Activated effector memory CD4-positive, alpha-beta T cell treated with Interleukin-2 at 50 U/mL for 16 hours (primary cell): ENCODE measurements around the gene CFAP74.
"Not testable (repeated sequence)": the region's sequence is repeated elsewhere in the genome, so short reads cannot be mapped to it uniquely, and the experiment has no call there.

ENCODE experiments used
- DNase-seq: peaks from one replicate; pipeline ENCODE4 v3.0.0-alpha.2; 2020

The CFAP74 gene

GRCh38 chr1:1946540-1946939 lies 57.0 kb downstream of the CFAP74 start:
- no peak for DNase-seq

- no peak for DNase-seq
Measured at GRCh38 chr1:1945782-1946393, 57.7 kb downstream of the CFAP74 start.

- peak; percentile 50 for DNase-seq
Measured at GRCh38 chr1:1943834-1944570, 59.6 kb downstream of the CFAP74 start.

GRCh38 chr1:1942753-1943656 lies 60.6 kb downstream of the CFAP74 start:
- DNase-seq, result no peak

- DNase-seq, result no peak
Measured at GRCh38 chr1:1941868-1942752, 61.5 kb downstream of the CFAP74 start.

GRCh38 chr1:1941211-1941841 lies 62.3 kb downstream of the CFAP74 start:
- DNase-seq, result no peak

- no peak for DNase-seq
Measured at GRCh38 chr1:1940123-1940425, 63.5 kb downstream of the CFAP74 start.

GRCh38 chr1:1939296-1940122 lies 64.1 kb downstream of the CFAP74 start:
- DNase-seq, result no peak

- no peak for DNase-seq
Measured at GRCh38 chr1:1938613-1939295, 64.8 kb downstream of the CFAP74 start.

GRCh38 chr1:1938276-1938573 lies 65.4 kb downstream of the CFAP74 start:
- no peak for DNase-seq

GRCh38 chr1:1937549-1938275 lies 65.9 kb downstream of the CFAP74 start:
- no peak for DNase-seq

GRCh38 chr1:1937061-1937460 lies 66.5 kb downstream of the CFAP74 start:
- no peak for DNase-seq

- DNase-seq, result not testable (repeated sequence)
Measured at GRCh38 chr1:1934848-1935247, 68.7 kb downstream of the CFAP74 start.

- no peak for DNase-seq
Measured at GRCh38 chr1:1929639-1930545, 73.7 kb downstream of the CFAP74 start.

GRCh38 chr1:1929102-1929638 lies 74.4 kb downstream of the CFAP74 start:
- DNase-seq, result no peak

GRCh38 chr1:1928231-1929101 lies 75.1 kb downstream of the CFAP74 start:
- no peak for DNase-seq

GRCh38 chr1:1927751-1928150 lies 75.8 kb downstream of the CFAP74 start:
- no peak for DNase-seq
